OCI-LY3 (cell line): ENCODE measurements around the gene RFTN2.

ENCODE experiments used
- CTCF ChIP-seq: fragments of 200-600, 300-600 bp; sonication (generic); IDR thresholded peaks from 2 replicates; pipeline ENCODE4 v1.5.1; 2014; ENCODE audit warnings: antibody characterized with exemption, low read length, low read depth
- EZH2phosphoT487 ChIP-seq: fragments of 200-600 bp; shearing (Covaris generic); IDR thresholded peaks from 2 replicates; pipeline ENCODE4 v1.6.1; 2018; ENCODE audit warnings: antibody characterized with exemption, mixed run types, low read depth

DNA sequence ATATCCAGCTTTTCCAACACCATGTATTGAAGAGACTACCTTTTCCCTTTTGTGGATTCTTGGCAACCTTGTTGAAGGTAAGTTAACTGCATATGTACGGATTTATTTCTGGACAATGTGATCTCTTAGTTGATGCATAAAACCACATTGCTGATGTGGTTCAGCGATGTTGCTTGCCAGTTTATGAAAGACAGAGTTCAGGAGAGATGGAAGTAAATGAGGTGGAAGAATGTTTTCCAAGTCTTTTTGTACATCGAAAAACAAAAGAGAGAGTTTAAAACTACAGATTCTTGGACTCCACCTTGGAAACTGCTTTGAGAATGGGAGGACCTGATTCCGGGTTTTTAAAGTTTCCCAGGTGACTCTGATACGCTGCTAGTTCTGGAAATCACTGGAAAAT is 115.7 kb downstream of the RFTN2 start:
- TF ChIP-seq CTCF, result no peak
- no peak for TF ChIP-seq EZH2phosphoT487
